ENCODE data around the gene HS6ST1.

The HS6ST1 gene

DNA sequence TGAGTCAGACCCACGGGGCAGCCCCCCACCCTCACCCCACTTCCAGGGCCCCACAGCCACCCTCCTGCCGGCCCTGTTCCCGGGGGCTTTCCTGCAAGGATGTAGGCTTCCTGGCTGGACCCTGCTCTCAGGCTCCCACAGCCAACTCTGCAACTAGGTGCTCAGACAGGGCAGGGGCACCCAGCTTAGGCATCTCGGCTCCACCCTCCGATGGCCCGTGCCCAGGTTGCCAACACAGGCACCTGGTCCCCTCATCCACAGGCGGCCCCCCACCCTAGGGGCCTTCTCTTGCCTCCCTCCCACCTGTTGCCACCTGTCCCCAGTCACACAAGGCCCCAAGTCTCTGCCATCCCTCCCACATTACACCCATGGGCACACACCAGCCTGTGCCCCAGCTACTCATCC, 34.6 kb downstream of the HS6ST1 start:
- in situ Hi-C loops (cut with MboI; ENCODE audit: low sequenced_read_pairs) = no loop called here

DNA sequence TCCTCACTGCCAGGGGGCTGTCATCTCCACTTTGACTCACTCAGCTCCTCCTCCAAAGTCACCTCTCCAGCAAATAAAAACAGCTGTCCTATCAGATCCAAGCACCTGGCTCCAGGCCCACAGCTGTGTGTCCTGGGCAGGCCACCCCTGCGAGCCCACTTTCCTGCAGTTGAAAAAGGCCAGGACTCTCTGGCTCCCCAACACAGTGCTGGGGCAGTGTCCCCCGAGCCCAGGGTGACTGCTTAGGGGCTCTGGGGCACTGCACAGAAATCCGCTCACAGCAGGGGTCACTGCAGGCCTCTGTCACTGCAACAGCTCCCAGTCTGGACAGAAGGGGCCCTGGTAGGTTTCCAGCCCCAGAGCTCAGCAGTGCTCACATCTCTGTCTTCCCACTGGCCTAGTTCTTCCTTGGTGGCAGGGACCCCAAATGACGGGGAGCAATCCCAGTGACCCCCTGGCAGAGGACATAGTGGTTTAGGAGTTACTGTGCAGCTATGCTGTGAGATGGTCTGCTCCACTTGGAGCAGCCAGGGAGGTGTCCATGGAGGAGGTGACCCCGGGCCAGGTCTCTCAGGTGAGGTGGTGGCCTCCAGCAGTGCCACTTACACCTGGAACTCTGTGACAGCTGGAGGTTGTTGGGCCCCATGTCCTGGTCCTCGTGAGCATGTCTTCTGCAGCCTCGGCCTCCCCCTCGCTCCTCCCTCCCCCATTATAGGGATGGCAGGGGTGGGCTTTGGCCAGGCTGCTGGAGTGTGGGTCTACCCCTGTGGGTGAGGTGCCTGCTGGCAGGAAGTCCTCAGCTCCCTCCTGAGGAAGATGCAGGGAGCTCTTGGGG, 35.5 kb downstream of the HS6ST1 start:
- in situ Hi-C loops (cut with MboI; ENCODE audit: low sequenced_read_pairs) = no loop called here

DNA sequence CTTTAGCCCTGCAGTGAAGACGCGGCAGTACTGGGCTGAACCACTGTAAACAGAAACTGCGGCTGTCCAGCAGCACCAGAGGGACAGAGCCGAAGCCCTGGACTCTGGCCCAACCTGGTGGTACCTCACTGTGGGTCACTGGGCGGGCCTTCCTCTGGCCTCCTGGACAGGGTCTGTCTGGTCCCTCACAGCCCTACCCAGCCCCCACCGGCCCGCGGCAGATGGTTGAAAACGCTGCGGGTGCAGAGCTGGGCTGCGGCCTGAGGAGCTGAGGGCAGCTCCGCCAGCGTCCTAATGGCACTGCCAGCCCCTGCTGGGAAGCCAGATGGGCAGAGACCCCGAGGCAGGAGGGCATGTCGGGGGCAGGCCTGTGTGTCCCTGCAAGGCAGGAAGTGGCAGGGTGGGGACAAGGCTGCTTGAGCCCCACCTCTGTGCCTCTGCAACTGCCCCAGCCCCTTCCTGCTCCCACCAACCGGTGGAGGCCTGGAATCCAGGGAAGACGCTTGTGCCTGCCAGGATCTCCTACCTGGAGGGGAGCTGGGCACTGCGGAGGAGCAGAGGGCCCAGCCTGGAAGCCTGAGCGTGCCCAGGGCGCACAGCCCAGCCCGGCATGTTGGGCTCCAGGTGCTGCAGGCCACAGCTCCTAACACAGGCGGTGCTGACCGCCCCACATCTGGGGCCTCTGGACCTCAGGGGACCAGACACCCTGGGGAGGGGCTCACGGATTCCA, 36.3 kb downstream of the HS6ST1 start:
- in situ Hi-C loops (cut with MboI; ENCODE audit: low sequenced_read_pairs) = no loop called here

DNA sequence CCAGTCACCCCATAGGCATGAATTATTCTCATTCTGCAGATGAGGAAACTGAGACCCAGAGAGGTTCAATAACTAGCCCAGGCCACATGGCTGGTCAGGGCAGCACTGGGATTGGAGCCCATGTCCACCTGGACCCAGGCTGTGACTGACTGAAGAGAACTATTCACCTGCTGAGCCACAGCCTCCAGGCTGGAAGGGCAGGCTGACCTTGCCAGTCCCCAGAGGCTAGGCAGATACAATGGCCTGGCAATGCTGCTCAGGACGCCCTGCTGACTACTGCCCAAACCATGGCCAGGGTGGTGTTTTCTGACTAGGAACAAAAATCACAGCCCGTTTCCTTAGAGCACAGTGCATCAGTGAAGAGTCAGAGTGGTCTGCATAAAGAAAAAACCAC, 36.8 kb downstream of the HS6ST1 start:
- in situ Hi-C loops (cut with MboI; ENCODE audit: low sequenced_read_pairs) = no loop called here

DNA sequence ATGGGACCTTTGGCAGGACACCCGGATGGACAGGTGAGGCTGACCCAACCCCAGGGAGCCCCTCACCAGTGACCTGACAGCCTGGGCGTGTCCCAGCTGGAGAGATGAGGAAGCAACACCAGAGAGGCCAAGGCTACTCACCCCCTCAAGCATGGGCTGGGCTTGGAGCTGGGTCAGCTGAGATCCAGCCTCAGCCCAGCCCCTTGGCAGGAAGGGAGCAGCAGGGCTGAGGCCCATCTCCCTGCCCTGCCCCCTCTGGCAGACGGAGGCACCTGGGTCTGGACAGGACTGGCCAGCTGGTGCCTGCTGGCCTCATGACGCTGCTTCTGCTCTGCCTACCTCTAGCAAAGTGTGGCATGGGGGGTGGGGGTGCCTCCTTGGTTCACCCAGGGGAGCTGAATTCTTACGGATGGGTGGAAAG, 37.8 kb downstream of the HS6ST1 start:
- in situ Hi-C loops (cut with MboI; ENCODE audit: low sequenced_read_pairs) = no loop called here

DNA sequence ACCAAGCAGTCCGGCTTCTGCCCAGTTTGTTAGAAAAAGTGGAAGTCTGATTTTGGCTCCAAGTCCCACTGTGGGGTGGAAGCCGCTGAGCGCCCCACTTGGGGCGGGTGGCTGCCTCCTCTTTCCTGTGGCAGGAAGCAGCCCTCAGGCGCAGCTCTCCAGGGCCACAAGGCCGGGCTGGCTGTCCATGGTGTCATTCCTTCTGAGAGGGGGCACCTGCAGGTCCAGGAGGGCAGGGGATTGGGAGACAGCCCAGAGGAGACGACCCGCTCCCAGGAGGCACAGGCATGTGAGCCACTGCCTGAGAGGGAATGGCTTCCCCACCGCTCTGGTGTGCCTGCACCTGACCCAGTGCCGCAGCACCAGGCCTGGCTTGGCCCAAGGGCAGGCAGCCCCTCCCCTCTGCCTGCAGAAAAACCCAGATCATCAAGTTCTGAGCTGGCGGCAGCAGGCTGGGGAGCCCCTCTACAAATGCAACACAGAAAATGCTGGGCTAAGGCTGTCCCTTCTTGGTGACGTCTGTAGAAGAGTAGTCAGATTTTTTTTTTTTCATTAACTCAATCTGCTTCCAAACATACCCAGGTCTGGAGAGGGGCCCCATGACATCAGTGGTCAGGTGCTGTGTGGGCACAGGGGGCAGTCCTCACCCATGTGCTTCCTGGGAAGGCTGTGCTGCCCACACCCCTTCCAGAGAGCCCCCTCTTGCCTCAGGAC, 38.4 kb downstream of the HS6ST1 start:
- in situ Hi-C loops (cut with MboI; ENCODE audit: low sequenced_read_pairs) = no loop called here

DNA sequence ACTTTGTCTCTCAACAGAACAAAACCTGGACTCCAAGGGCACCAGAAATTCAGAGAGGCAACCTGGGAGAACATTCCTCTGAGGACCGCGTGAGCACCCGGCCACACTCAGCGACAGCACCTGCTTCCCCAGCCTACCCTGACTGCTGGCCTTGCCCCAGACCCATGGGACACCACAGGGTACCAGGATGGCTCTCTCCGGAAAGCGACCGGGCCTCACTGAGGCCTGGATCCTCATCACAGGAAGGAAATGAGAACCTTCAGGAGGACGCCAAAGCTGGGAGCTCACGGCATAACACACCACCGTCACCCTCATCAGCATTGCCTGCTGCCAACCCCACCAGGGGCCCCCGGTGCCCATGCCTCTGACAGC, 38.9 kb downstream of the HS6ST1 start:
- in situ Hi-C loops (cut with MboI; ENCODE audit: low sequenced_read_pairs) = no loop called here

DNA sequence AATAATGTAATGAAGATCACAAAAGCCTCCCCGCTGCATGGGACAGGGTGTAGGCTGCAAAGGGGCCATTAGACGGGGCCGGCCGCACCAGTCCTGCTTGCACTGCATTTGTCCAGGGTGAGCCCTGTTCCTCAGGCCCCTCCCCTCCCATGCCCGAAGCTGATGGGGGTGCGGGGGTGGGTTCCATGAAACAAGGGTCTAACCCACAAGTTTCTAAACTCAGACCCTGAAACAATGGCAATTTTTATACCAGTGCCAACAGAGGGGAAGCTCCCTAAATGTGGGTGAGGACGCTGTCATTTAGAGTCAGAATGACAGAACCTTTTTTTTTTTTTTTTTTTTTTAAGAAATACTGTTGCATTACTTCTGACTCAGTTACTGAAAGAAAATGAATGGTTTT, 39.7 kb downstream of the HS6ST1 start:
- in situ Hi-C loops (cut with MboI; ENCODE audit: low sequenced_read_pairs) = no loop called here

DNA sequence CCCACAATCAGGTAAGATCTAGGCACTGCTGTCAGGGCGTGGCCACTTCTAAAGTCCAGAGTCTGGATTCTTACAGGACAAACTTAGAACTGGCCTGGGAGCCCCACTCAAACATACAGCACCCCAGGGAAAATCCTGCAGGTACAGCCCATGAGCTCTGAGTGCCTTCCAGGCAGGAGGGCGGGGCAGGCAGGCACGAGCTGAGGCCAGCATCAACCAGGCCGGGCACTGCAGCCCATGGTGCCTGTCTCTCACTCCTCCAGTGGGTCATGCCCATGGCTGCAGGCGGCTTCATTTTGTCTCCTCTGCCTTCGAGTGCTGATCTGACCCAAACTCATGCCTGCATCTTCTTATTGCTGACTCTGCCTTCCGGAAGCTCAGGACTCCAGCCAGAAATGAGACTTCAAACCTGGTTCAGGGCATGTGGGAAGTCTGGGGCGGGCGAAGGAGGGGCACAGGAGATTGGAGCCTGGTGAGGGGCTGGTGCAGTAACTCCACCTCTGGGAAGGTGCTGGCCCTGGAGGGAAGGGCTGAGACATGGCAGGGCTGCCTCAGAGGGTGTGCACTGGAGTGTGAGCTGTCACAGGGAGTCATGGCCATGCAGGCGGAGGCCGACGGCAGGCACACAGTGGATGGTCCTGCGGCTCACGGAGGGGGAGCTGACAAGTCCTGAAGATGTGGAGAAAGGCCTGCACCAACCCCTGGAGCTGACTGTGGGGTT, 40.5 kb downstream of the HS6ST1 start:
- in situ Hi-C loops (cut with MboI; ENCODE audit: low sequenced_read_pairs) = no loop called here

DNA sequence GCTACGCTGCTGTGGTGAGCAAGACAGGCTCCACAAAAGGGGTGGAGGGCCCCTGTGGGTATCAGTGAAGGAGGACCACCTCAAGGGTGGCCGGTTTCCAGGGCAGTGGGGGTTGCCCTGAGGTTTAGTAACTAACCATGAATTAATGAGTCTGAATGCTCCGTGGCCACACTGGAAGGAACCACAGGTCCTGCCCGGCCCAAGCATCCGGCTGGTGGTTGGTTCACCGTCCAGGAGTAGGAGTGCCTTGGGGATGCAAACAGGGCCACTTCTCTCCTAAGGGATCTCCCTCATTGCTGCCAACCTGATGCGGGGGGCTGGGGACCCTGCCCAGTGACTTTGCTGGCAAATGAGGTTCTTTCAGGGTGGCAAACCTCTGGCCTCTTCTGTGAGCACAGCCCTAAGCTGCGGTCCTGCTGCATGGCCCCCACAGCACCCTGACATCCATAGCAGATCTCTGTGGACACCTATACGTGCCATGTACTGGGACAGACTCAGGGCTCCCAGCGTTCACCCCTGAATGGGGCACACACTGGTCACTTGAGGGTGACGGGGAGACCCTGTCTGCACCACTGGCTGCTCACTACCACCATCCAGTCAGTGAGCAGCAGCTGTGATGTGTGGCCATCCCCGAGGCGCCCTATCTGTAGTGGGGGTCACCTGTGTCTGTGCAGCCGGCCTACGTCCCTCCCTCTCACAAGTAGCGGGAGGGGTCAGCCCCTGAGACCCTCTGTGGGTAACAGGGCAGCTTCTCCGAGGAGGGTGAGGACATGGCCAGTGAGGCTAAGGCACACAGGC, 41.6 kb downstream of the HS6ST1 start:
- in situ Hi-C loops (cut with MboI; ENCODE audit: low sequenced_read_pairs) = no loop called here

DNA sequence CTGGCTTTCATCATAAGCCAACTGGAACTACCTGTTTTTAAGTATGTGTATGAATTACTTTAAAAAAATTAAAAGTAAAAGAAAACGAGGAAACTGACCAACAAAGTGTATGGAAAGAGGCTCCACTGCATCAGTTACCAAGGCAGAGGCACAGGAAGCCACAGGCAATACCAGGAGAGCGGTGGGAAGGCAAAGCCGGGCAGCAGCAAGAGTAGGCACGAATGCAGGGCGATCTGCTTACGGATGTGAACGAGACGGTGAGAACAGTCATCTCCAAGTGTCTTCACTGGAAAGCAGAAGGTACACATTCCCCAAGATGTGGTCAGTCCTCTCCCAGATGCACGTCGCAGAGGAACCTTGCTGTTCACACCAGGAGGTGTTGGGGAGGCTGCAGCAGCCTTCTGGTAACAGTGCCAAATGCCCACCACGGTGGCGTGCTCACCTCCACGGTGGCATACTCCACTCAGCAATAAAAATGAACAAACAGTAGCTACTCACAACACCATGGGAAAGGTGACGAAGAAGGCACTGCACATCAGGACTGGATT, 43.1 kb downstream of the HS6ST1 start:
- in situ Hi-C loops (cut with MboI; ENCODE audit: low sequenced_read_pairs) = no loop called here

DNA sequence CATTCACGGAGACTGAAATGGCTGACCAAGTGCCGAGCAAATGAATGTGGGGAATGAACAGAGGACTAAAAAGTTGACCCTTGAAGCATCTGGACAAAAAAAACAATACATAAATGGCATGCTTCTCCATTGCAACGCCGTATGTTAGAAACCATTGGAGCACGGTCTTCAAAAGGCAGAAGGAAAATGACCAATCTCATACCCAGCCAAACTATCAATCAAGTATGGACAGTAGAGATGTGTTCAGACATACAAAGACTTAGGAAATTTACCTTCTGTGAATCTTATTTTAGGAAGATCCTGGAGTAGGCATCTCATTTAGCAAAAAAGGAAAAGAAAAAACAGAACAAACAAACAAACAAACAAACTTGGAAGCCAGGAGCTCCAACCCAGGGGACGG, 44.5 kb downstream of the HS6ST1 start:
- in situ Hi-C loops (cut with MboI; ENCODE audit: low sequenced_read_pairs) = no loop called here

DNA sequence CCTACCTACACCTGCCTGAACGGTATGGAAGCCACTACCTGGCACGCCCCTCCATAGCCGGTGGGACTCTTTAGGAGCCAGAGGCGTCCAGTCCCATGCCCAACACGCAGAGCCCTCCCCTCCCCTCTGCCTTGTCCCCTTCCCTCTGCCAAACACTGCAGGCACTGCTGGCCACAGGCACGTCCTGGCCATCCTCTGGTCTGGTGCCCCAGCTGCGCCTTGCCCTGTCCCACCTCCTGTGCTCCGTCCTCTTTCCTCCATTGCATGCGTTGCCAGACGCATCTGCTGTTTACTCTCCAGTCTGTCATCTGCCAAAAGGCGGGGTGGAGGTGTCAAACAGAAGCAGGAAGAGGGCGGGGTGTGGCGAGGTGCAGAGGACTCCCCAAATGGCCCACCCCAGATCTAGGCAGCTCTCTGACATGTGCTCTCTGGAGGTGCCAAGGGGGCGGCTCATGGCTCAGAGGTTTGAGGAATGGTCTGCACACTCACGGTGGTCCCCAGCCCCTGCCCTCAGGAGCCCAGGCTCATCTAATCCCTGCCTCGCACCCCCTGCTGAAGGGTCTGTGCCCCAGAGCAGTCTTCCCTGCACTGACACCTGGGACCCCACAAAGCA, 45.1 kb downstream of the HS6ST1 start:
- in situ Hi-C loops (cut with MboI; ENCODE audit: low sequenced_read_pairs) = no loop called here

DNA sequence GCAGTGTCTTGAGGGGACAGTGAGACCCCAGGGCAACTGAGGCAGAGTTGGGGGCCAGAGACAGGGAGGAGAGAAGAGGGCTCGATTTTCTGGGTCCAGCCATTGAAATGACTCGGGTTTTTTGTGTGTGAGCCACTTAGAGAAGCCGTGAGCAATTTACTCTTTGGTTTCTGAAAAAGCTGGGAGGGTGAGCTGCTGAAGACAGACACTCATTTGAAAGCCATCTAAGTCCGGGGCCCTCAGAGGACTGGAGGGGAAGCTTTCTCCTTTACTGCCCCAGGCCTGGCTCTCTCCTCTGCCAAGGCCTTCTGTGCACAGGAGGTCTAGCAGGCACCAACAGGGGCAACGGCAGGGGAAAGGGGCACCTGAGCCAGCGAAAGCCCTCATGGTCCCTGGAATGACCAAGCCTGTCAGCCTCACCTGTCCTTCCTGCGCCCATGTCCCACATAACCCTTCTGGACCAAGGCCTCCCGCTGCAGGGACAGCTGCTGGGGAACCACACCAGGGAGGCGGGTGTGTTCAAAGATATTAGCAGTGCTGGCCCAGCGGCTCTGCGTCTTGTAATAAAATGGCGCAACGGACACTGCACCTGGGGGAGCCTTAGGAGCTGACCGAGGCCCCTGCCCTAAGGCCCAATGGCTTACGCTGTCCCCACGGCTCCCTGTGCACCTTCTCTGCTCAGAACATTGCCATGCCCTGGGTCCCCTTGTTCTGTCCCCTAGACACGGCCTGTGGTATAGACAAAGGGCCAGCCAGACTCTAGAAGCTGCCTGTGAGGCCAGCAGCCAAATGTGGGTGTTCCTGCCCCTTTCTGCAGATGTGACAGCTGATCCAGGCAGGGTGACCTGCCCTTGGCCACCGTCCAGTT, 45.8 kb downstream of the HS6ST1 start:
- in situ Hi-C loops (cut with MboI; ENCODE audit: low sequenced_read_pairs) = no loop called here

DNA sequence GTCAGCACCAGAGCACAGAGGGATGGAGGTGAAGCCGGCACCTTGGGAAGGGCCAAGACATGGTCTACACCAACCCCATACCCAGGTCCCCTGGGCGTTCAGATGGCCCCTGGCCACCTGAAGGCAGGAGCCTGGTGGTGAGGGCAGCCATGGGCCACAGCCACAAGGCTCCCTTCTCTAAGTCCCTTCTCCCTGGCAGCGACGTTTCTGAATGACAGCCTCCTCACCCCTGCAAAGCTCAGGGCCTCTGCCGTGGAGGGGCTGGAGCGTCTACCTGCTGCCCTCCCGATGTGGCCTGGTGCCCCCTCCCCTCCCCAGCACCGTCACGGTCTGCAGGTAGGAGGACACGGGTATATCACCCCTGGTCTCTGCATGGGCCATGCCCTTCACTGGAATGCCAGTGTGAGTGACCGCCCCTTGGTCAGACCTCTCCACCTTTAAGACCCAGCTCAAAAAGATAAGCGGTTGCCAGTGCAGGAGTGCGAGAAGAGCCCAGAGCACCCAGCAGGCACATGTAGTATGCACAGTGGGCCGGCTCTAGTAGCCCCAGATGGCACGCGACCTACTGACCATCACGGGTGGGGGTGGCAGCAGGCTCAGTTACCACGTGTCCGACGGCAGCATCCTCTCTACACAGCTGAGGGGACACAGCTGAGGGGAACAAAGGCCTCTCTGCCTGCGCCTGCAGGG, 46.6 kb downstream of the HS6ST1 start:
- in situ Hi-C loops (cut with MboI; ENCODE audit: low sequenced_read_pairs) = no loop called here

DNA sequence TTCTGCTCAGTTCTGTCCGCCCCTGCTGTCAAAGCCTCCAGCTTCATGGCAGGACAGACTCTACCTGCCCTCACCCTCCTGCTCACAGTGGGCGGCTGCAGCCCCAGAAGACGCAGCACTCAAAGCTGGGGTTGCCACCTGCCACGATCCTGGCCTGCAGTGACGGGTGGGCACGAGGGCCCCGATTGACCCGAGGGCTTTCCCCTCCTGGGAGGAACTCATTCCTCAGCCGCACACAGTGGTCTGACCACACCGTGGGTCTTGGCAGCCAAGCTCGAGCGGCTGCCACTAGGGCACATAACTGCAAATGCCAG, 47.1 kb downstream of the HS6ST1 start:
- in situ Hi-C loops (cut with MboI; ENCODE audit: low sequenced_read_pairs) = no loop called here

DNA sequence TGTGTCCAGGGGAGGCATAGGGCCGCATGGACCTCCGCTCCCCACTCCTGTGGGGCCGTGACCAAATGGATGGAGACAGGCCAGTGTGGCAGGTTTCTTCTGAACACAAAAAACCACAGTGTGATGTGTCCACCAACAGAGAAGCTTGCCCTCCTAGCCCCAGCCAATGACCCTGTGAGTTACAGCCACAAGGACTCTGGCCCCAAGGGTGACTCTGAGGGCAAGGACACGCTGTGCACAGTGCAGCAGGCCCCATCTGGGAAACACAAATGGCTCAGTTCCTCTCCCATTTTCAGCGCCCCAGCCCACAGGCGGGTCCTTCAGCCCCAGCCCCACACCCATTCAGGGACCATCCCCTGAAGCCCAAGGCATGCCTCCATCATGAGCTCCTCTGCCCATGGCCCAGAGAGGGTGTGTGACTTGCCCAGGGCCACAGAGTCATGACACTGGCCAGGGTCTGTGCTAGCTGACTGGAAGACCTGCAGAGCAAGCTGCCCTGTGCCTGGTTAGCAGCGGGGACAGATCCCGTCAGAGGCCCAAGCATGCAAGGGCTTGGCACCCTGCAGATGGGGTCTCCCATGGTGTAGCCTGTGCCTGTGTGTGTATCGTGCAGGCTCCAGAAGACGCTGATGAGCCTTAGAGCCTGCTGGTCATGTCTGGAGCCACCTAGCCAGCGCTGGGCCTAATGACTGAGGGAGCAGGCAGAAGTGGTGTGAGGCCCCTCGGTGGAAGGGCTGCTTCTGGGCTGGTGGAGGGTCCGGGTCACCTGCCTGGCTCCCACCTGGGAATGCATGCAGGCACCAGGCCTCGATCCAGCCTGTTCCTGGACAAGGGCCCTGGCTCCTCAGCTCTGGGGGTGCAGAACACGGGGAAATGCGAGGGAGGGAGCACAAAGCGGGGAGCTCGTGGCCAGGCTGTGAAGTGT, 47.7 kb downstream of the HS6ST1 start:
- in situ Hi-C loops (cut with MboI; ENCODE audit: low sequenced_read_pairs) = no loop called here
